Chondrocyte (in vitro differentiated cells): ENCODE data around the gene RAPGEF5. TPM values are rescaled to one million over a fixed set of nuclear protein-coding genes. Genes with fewer than 3 reads are reported as not detected.

Experiments used
- DNase-seq: peaks from one replicate; pipeline ENCODE4 v3.0.0; 2021; ENCODE audit warnings: mixed read lengths, low spot score
- H3K27ac Mint-ChIP-seq: one replicate; pipeline ENCODE4 v1.8.0; 2021; ENCODE audit warnings: mild to moderate bottlenecking, moderate library complexity, mixed read lengths; ENCODE audit not compliant: unreplicated experiment
- H3K27me3 Mint-ChIP-seq: 2 replicates; pipeline ENCODE4 v1.8.0; 2021; ENCODE audit warnings: low read depth, mixed read lengths
- H3K36me3 Mint-ChIP-seq: 2 replicates; pipeline ENCODE4 v1.8.0; 2021; ENCODE audit warnings: low read depth, mixed read lengths
- H3K4me1 Mint-ChIP-seq: 2 replicates; pipeline ENCODE4 v1.8.0; 2021; ENCODE audit warnings: low read depth, mild to moderate bottlenecking, mixed read lengths
- H3K4me3 Mint-ChIP-seq: one replicate; pipeline ENCODE4 v1.8.0; 2021; ENCODE audit warnings: mild to moderate bottlenecking, moderate library complexity, mixed read lengths; ENCODE audit not compliant: unreplicated experiment
- H3K9me3 Mint-ChIP-seq: 2 replicates; pipeline ENCODE4 v1.8.0; 2021; ENCODE audit warnings: low read depth, mixed read lengths
- CTCF ChIP-seq: fragments of 200-600 bp; sonication (generic); IDR thresholded peaks from 2 replicates; pipeline ENCODE4 v1.5.0; 2021; ENCODE audit warnings: antibody characterized with exemption, mild to moderate bottlenecking, moderate library complexity
- total RNA-seq: library from RNA; stranded (reverse); gene quantifications from 3 replicates; pipeline ENCODE4 v1.2.1, GENCODE V29; 2021

The RAPGEF5 gene
- total RNA-seq, 1 donor from 2014 or later = 2.2 TPM

GRCh38 chr7:22173685-22174573, 183.0 kb downstream of the RAPGEF5 start:
- Mint-ChIP-seq H3K9me3 (no peaks in the 10 kb centered on the region), H3K4me1 (no peaks in the 10 kb centered on the region), H3K4me3 (no peak overlapping the region), H3K27me3 (peaks cover 2% of the 10 kb centered on the region), H3K36me3 (peaks cover 2% of the 10 kb centered on the region), H3K27ac (no peak overlapping the region)
- no peak for TF ChIP-seq CTCF
- no peak for DNase-seq

- Mint-ChIP-seq H3K4me3 (no peak overlapping the region), H3K36me3 (no peaks in the 10 kb centered on the region), H3K27ac (no peak overlapping the region), H3K9me3 (no peaks in the 10 kb centered on the region), H3K4me1 (no peaks in the 10 kb centered on the region), H3K27me3 (no peaks in the 10 kb centered on the region)
- TF ChIP-seq CTCF = no peak
- DNase-seq = no peak
Measured at GRCh38 chr7:22168129-22168634, 188.8 kb downstream of the RAPGEF5 start.

- no peaks in the 10 kb centered on the region for H3K9me3 Mint-ChIP-seq
- TF ChIP-seq CTCF = no peak
- no peak overlapping the region for H3K4me3 Mint-ChIP-seq
- H3K4me1 Mint-ChIP-seq = no peaks in the 10 kb centered on the region
- no peaks in the 10 kb centered on the region for H3K36me3 Mint-ChIP-seq
- no peak for DNase-seq
- H3K27me3 Mint-ChIP-seq = no peaks in the 10 kb centered on the region
- H3K27ac Mint-ChIP-seq = no peak overlapping the region
Measured at GRCh38 chr7:22167482-22167881, 189.5 kb downstream of the RAPGEF5 start.

- no peak for TF ChIP-seq CTCF
- no peak for DNase-seq
- no peak overlapping the region for H3K27ac Mint-ChIP-seq
- no peaks in the 10 kb centered on the region for H3K36me3 Mint-ChIP-seq
- no peaks in the 10 kb centered on the region for H3K9me3 Mint-ChIP-seq
- H3K27me3 Mint-ChIP-seq = no peaks in the 10 kb centered on the region
- H3K4me1 Mint-ChIP-seq = no peaks in the 10 kb centered on the region
- no peak overlapping the region for H3K4me3 Mint-ChIP-seq
Measured at GRCh38 chr7:22166928-22167327, 190.0 kb downstream of the RAPGEF5 start.

GRCh38 chr7:22159341-22159740, 197.6 kb downstream of the RAPGEF5 start:
- no peak overlapping the region for H3K27ac Mint-ChIP-seq
- no peak for DNase-seq
- H3K27me3 Mint-ChIP-seq = no peaks in the 10 kb centered on the region
- H3K9me3 Mint-ChIP-seq = no peaks in the 10 kb centered on the region
- H3K36me3 Mint-ChIP-seq = no peaks in the 10 kb centered on the region
- no peaks in the 10 kb centered on the region for H3K4me1 Mint-ChIP-seq
- TF ChIP-seq CTCF = no peak
- H3K4me3 Mint-ChIP-seq = no peak overlapping the region
